A673 (cell line): Measurements from ENCODE around the gene ANGPTL2. TPM values are rescaled to one million over a fixed set of nuclear protein-coding genes. Genes with fewer than 3 reads are reported as not detected.
"Not testable (repeated sequence)": the region's sequence is repeated elsewhere in the genome, so short reads cannot be mapped to it uniquely, and the experiment has no call there.

ENCODE experiments used
- Bru-seq: library from RNA; stranded (reverse); fragments of 400-500 nt; gene quantifications from one replicate; lab custom pipeline; 2021; lab: Mats Ljungman, UMichigan
- BruChase-seq, 2 experiments: library from RNA; stranded (reverse); fragments of 400-500 nt; gene quantifications; one replicate each; lab custom pipeline; 2021; lab: Mats Ljungman, UMichigan
- BruUV-seq: library from RNA; stranded (reverse); fragments of 400-500 nt; replicated peaks from 2 replicates; lab custom pipeline; 2021; lab: Mats Ljungman, UMichigan
- CTCF ChIA-PET: fragments of 300-600 bp; sonication (Branson Sonifier 250); formaldehyde crosslinking; loops from one replicate; lab custom pipeline; 2022; ENCODE audit warnings: antibody characterized with exemption; lab: Charles Lee
- POLR2A ChIA-PET: fragments of 300-600 bp; sonication (Branson Sonifier 250); formaldehyde crosslinking; loops from one replicate; lab custom pipeline; 2022; ENCODE audit warnings: antibody characterized with exemption; ENCODE audit not compliant: low non-redundant PET; lab: Charles Lee
- DNase-seq: peaks from one replicate; pipeline ENCODE4 v3.0.0-alpha.2; 2015; ENCODE audit warnings: low spot score
- H3K27ac ChIP-seq: fragments of 200-600 bp; sonication (generic); 2 replicates; pipeline ENCODE4 v1.5.1; 2016; ENCODE audit warnings: mixed run types, low read depth, mild to moderate bottlenecking, mixed read lengths, antibody characterized with exemption, low read length; ENCODE audit not compliant: poor library complexity, severe bottlenecking
- H3K27me3 ChIP-seq: fragments of 200-600 bp; sonication (generic); replicated peaks from 2 replicates; pipeline ENCODE4 v1.6.1; 2017; ENCODE audit warnings: mixed run types, low read depth, mild to moderate bottlenecking, mixed read lengths, antibody characterized with exemption, low read length; ENCODE audit not compliant: insufficient read depth, poor library complexity
- H3K36me3 ChIP-seq: fragments of 200-600 bp; sonication (generic); 2 replicates; pipeline ENCODE4 v1.6.1; 2016; ENCODE audit warnings: mixed run types, mild to moderate bottlenecking, mixed read lengths, antibody characterized with exemption, low read length; ENCODE audit not compliant: insufficient read depth, poor library complexity, severe bottlenecking
- H3K4me1 ChIP-seq: fragments of 200-600 bp; sonication (generic); 2 replicates; pipeline ENCODE4 v1.6.1; 2017; ENCODE audit warnings: mixed run types, mild to moderate bottlenecking, mixed read lengths, antibody characterized with exemption, low read length; ENCODE audit not compliant: insufficient read depth, poor library complexity, severe bottlenecking
- H3K4me3 ChIP-seq: fragments of 200-600 bp; sonication (generic); 2 replicates; pipeline ENCODE4 v1.5.1; 2016; ENCODE audit warnings: low read depth, mixed run types, mild to moderate bottlenecking, mixed read lengths, low read length; ENCODE audit not compliant: poor library complexity, severe bottlenecking
- H3K9me3 ChIP-seq: fragments of 200-600 bp; sonication (generic); 2 replicates; pipeline ENCODE4 v1.6.1; 2016; ENCODE audit warnings: mixed run types, low read depth, mild to moderate bottlenecking, mixed read lengths, antibody characterized with exemption, low read length; ENCODE audit not compliant: poor library complexity, severe bottlenecking
- EZH2 ChIP-seq: fragments of 200-600 bp; sonication (generic); IDR thresholded peaks from 2 replicates; pipeline ENCODE4 v1.6.1; 2017; ENCODE audit warnings: borderline replicate concordance, low read depth, mild to moderate bottlenecking, mixed read lengths, antibody characterized with exemption, low read length; ENCODE audit not compliant: poor library complexity, severe bottlenecking
- intact Hi-C: fragments of 100-400 bp; cut with micrococcal nuclease; formaldehyde crosslinking; loops from one replicate; pipeline ENCODE4 v1.10.0; 2022; ENCODE audit not compliant: unreplicated experiment
- long read RNA-seq: library from polyadenylated mRNA; stranded (forward); transcript quantifications from one replicate; pipeline ENCODE4 v2.0.0, GENCODE V29; 2022
- total RNA-seq: library from RNA; stranded (reverse); gene quantifications from 2 replicates; pipeline ENCODE4 v1.2.3, GENCODE V29; 2021
- TF ChIP-seq, protein P1 (sequence below): fragments of 300-800, 200-600 bp; sonication (generic); conservative IDR thresholded peaks from 2 replicates; pipeline ENCODE4 v1.5.1; 2017; ENCODE audit warnings: low read depth, mild to moderate bottlenecking, antibody characterized with exemption, low read length, moderate library complexity, mixed read lengths

ANGPTL2 gene, protein sequence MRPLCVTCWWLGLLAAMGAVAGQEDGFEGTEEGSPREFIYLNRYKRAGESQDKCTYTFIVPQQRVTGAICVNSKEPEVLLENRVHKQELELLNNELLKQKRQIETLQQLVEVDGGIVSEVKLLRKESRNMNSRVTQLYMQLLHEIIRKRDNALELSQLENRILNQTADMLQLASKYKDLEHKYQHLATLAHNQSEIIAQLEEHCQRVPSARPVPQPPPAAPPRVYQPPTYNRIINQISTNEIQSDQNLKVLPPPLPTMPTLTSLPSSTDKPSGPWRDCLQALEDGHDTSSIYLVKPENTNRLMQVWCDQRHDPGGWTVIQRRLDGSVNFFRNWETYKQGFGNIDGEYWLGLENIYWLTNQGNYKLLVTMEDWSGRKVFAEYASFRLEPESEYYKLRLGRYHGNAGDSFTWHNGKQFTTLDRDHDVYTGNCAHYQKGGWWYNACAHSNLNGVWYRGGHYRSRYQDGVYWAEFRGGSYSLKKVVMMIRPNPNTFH
- total RNA-seq (2.5 and 4.4 TPM in 2 replicates), Bru-seq, nascent RNA (percentile 31 among the genes with signal in this experiment), BruChase-seq, experiment 1, labeled RNA remaining after a 2-hour chase (percentile 33 among the genes with signal in this experiment), BruChase-seq, experiment 2, labeled RNA remaining after a 6-hour chase (percentile 36 among the genes with signal in this experiment)
- long read RNA-seq, transcript ANGPTL2-202 (5 exons, 3,707 nt), result major isoform, 5 of 6 reads
- long read RNA-seq, partial matches to known transcripts, result 1 of 6 reads
- long read RNA-seq, other reads (novel, unspliced or antisense), result 0 of 6 reads

DNA sequence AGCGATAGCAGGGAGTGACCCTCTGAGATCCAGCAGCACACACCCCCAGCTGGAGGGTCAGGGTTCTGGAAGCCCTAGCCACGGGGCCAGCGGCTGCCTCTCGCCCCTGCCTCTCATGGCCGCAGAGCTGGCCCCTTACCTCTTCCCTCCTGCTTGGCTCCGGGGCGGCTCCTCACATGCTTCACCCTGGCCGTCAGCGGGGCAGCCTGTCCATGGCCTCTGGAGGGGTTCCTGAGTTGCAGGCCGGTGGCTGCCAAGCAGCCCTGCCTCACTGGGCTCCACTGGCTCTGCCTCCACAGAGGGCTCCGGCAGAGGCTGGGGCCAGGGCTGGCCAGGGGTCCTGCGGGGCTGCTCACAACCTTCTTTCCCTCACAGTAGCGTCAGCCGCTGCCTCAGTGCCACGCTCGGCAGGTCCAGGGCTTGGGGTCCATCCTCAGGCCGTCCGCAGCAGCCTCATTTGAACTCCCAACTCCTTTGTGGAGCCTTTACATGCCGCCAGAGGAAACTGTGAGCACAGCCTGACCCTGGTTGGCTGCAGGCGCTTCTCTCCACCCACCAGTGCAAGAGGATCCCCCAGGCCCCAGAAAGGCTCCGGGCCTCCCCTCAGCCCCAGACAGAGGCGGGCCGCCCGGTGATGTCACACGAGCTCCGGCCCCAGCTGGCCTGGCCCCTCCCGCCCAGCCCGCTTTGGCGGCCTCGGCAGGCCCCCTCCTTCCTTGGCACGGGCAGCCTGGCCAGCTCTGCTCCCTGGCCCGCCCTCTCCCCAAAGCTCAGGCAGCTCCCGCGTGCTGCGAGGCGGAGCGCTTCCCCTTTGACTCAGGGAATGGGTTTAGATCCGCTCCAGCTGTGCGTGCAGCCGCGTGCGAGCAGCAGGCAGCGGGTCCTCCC, at the start of gene ANGPTL2:
Gene ANGPTL2 (minus strand): TSS at position 460 of the 888 bp plus-strand sequence. CDS start 13,904 bp downstream, outside the sequence.
- POLR2A ChIA-PET, result no interaction called here
- intact Hi-C loops, result no loop called here
- CTCF ChIA-PET, result interaction anchor here (0.7 kb wide), 1 partner anchor 597 kb away, joined by 3 read pairs; no protein-coding TSS in a partner anchor
- peak; percentile 82 for DNase-seq
- H3K27ac ChIP-seq, result no peak within 1 kb of the TSS
- no TSS peak for BruUV-seq
- peaks cover 13% of the 10 kb centered on the region for H3K4me1 ChIP-seq
- no peaks in the 10 kb centered on the region for H3K27me3 ChIP-seq
- H3K4me3 ChIP-seq, result peak within 1 kb of the TSS; percentile 35
- H3K36me3 ChIP-seq, result no peaks in the 10 kb centered on the region
- TF ChIP-seq EZH2, result no peak
- TF ChIP-seq, protein P1, sequence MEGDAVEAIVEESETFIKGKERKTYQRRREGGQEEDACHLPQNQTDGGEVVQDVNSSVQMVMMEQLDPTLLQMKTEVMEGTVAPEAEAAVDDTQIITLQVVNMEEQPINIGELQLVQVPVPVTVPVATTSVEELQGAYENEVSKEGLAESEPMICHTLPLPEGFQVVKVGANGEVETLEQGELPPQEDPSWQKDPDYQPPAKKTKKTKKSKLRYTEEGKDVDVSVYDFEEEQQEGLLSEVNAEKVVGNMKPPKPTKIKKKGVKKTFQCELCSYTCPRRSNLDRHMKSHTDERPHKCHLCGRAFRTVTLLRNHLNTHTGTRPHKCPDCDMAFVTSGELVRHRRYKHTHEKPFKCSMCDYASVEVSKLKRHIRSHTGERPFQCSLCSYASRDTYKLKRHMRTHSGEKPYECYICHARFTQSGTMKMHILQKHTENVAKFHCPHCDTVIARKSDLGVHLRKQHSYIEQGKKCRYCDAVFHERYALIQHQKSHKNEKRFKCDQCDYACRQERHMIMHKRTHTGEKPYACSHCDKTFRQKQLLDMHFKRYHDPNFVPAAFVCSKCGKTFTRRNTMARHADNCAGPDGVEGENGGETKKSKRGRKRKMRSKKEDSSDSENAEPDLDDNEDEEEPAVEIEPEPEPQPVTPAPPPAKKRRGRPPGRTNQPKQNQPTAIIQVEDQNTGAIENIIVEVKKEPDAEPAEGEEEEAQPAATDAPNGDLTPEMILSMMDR, result no peak
- H3K9me3 ChIP-seq, result no peaks in the 10 kb centered on the region

- H3K4me1 ChIP-seq, H3K27ac ChIP-seq, intact Hi-C loops, BruUV-seq, H3K4me3 ChIP-seq, H3K27me3 ChIP-seq, DNase-seq, H3K9me3 ChIP-seq, H3K36me3 ChIP-seq, CTCF ChIA-PET, POLR2A ChIA-PET: not testable (repeated sequence)
Measured at GRCh38 chr9:127171348-127171747, 48.9 kb upstream of the ANGPTL2 start.

DNA sequence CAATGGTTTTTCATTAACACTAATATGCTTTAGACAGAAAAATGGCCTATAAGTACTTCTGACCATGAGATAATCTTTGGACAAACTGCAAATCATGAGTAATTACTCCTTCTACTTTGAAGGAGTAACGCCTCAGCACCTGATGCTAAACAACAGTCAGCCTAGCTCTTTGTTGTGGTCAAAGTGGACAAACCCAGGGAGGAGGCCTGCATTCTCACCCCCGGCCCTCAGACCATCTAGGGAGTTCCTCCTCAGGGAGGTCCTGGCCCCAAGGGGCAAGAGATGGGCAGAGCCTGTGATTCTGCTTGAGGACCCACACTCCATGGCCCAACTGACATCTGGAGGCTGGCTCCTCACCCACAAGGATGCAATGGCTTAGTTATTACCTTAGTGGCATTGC, 48.2 kb upstream of the ANGPTL2 start:
- DNase-seq, result no peak
- CTCF ChIA-PET, result no interaction called here
- no TSS peak for BruUV-seq
- TF ChIP-seq, protein P1, result no peak
- TF ChIP-seq EZH2, result no peak
- intact Hi-C loops, result no loop called here
- no peaks in the 10 kb centered on the region for H3K4me1 ChIP-seq
- POLR2A ChIA-PET, result no interaction called here
- H3K36me3 ChIP-seq, result no peaks in the 10 kb centered on the region
- H3K27ac ChIP-seq, result no peak overlapping the region
- no peaks in the 10 kb centered on the region for H3K9me3 ChIP-seq
- H3K27me3 ChIP-seq, result no peaks in the 10 kb centered on the region
- H3K4me3 ChIP-seq, result no peak overlapping the region
